HFFc6 (cell line): ENCODE measurements around the gene ITIH6. TPM values are rescaled to one million over a fixed set of nuclear protein-coding genes. Genes with fewer than 3 reads are reported as not detected.

Source experiments
- DNase-seq: peaks from one replicate; pipeline ENCODE4 v3.0.0-alpha.2; 2018
- H3K27ac Mint-ChIP-seq: 2 replicates; pipeline ENCODE4 v1.8.0; 2020; ENCODE audit warnings: mild to moderate bottlenecking, mixed read lengths
- H3K27me3 Mint-ChIP-seq: 2 replicates; pipeline ENCODE4 v1.8.0; 2021; ENCODE audit warnings: mild to moderate bottlenecking, moderate library complexity, mixed read lengths; ENCODE audit not compliant: insufficient read depth
- H3K36me3 Mint-ChIP-seq: 2 replicates; pipeline ENCODE4 v1.8.0; 2021; ENCODE audit warnings: low read depth, mixed read lengths
- H3K4me1 Mint-ChIP-seq: 2 replicates; pipeline ENCODE4 v1.8.0; 2020; ENCODE audit warnings: low read depth, mixed read lengths
- H3K4me3 Mint-ChIP-seq: 2 replicates; pipeline ENCODE4 v1.8.0; 2020; ENCODE audit warnings: mild to moderate bottlenecking, moderate library complexity, mixed read lengths
- H3K9me3 Mint-ChIP-seq: 2 replicates; pipeline ENCODE4 v1.8.0; 2020; ENCODE audit warnings: mild to moderate bottlenecking, mixed read lengths
- CTCF ChIP-seq: fragments of 200-600 bp; sonication (generic); IDR thresholded peaks from 2 replicates; pipeline ENCODE4 v1.5.0; 2021; ENCODE audit warnings: antibody characterized with exemption, mild to moderate bottlenecking
- total RNA-seq, 6 experiments: library from RNA; stranded (reverse); fragmentation: NEBNext Ultra II Directional; extraction: Animal tissue kit (Norgen Biotek cat#: 25700); gene quantifications; 2 replicates in 1 of 6; 3 replicates in 5 of 6; pipeline ENCODE4 v1.2.3, GENCODE V29; 2021

ITIH6 gene
- total RNA-seq, 6 experiments from 2014 or later: not detected

GRCh38 chrX:54811301-54811885, 13.3 kb upstream of the ITIH6 start:
- no peak for TF ChIP-seq CTCF
- peaks cover 5% of the 10 kb centered on the region for H3K27me3 Mint-ChIP-seq
- no peak for DNase-seq
- no peaks in the 10 kb centered on the region for H3K9me3 Mint-ChIP-seq
- peaks cover 15% of the 10 kb centered on the region for H3K4me1 Mint-ChIP-seq
- peak overlapping the region; percentile 73 for H3K4me3 Mint-ChIP-seq
- H3K36me3 Mint-ChIP-seq: peaks cover 24% of the 10 kb centered on the region
- H3K27ac Mint-ChIP-seq: no peak overlapping the region

GRCh38 chrX:54810532-54810931, 12.5 kb upstream of the ITIH6 start:
- Mint-ChIP-seq H3K9me3 (no peaks in the 10 kb centered on the region), H3K27ac (no peak overlapping the region), H3K27me3 (peaks cover 4% of the 10 kb centered on the region), H3K4me1 (peaks cover 15% of the 10 kb centered on the region), H3K4me3 (peak overlapping the region; percentile 95), H3K36me3 (peaks cover 16% of the 10 kb centered on the region)
- TF ChIP-seq CTCF: no peak
- DNase-seq: no peak

- no peak for TF ChIP-seq CTCF
- Mint-ChIP-seq H3K4me3 (peak overlapping the region; percentile 95), H3K36me3 (peaks cover 15% of the 10 kb centered on the region), H3K27ac (peak overlapping the region; percentile 92), H3K9me3 (no peaks in the 10 kb centered on the region), H3K4me1 (peaks cover 15% of the 10 kb centered on the region), H3K27me3 (peaks cover 10% of the 10 kb centered on the region)
- peak; percentile 93 for DNase-seq
Measured at GRCh38 chrX:54808605-54809483, 10.8 kb upstream of the ITIH6 start.

GRCh38 chrX:54808109-54808604, 10.1 kb upstream of the ITIH6 start:
- Mint-ChIP-seq H3K27me3 (peaks cover 13% of the 10 kb centered on the region), H3K4me3 (peak overlapping the region; percentile 95), H3K9me3 (no peaks in the 10 kb centered on the region), H3K4me1 (peaks cover 15% of the 10 kb centered on the region), H3K27ac (peak overlapping the region; percentile 92), H3K36me3 (peaks cover 10% of the 10 kb centered on the region)
- no peak for TF ChIP-seq CTCF
- no peak for DNase-seq

- Mint-ChIP-seq H3K4me3 (peak within 1 kb of the TSS; percentile 95), H3K36me3 (peaks cover 10% of the 10 kb centered on the region), H3K9me3 (no peaks in the 10 kb centered on the region), H3K4me1 (peaks cover 15% of the 10 kb centered on the region), H3K27ac (peak within 1 kb of the TSS; percentile 92), H3K27me3 (peaks cover 13% of the 10 kb centered on the region)
- DNase-seq: no peak
- TF ChIP-seq CTCF: no peak
Measured at GRCh38 chrX:54807524-54808108, 9.6 kb upstream of the ITIH6 start, which contains the start of gene MAGED2. MAGED2 (plus strand) TSS chrX:54807745; CDS start chrX:54809332, 1,587 bp downstream.
